Natural killer cell (primary cell): ENCODE results near the gene INHBB. TPM values are rescaled to one million over a fixed set of nuclear protein-coding genes. Genes with fewer than 3 reads are reported as not detected.

Source experiments
- ATAC-seq, 3 donors: fragments of 150-1000 bp in 2 of 3; fragments of 200-7000 bp in 1 of 3; cut with Tn5 transposase; 1 replicate in 1 of 3; 2 replicates in 2 of 3; pipeline ENCODE4 v1.10.0; 2021; ENCODE audit warnings: mild to moderate bottlenecking in 2 of 3, moderate library complexity in 2 of 3
- DNase-seq, 2 donors: peaks; one replicate each; pipeline versions ENCODE4 v3.0.0 to v3.0.0-alpha.2; 2013 to 2021; ENCODE audit warnings: mixed read lengths in 1 of 2
- H3K27ac ChIP-seq: one replicate; pipeline ENCODE4 v1.5.1; 2013; ENCODE audit warnings: mild to moderate bottlenecking, low read length
- H3K27me3 ChIP-seq: one replicate; pipeline ENCODE4 v1.6.1; 2013; ENCODE audit warnings: low read length; ENCODE audit not compliant: control insufficient read depth, insufficient read depth
- H3K36me3 ChIP-seq: one replicate; pipeline ENCODE4 v1.6.1; 2013; ENCODE audit warnings: low read length; ENCODE audit not compliant: control insufficient read depth, insufficient read depth
- H3K4me1 ChIP-seq: one replicate; pipeline ENCODE4 v1.6.1; 2013; ENCODE audit warnings: low read length; ENCODE audit not compliant: control insufficient read depth, insufficient read depth
- H3K4me3 ChIP-seq: one replicate; pipeline ENCODE4 v1.5.1; 2013; ENCODE audit warnings: low read length
- H3K9me3 ChIP-seq: one replicate; pipeline ENCODE4 v1.6.1; 2013; ENCODE audit warnings: low read length; ENCODE audit not compliant: control insufficient read depth, insufficient read depth
- H3K27ac Mint-ChIP-seq, 2 donors: one replicate each; pipeline ENCODE4 v1.8.0; 2022; ENCODE audit warnings: mild to moderate bottlenecking in 2 of 2, mixed read lengths in 2 of 2, moderate library complexity in 1 of 2
- H3K27me3 Mint-ChIP-seq, 2 donors: one replicate each; pipeline ENCODE4 v1.8.0; 2022; ENCODE audit warnings: low read depth in 2 of 2, mixed read lengths in 2 of 2
- H3K36me3 Mint-ChIP-seq: one replicate; pipeline ENCODE4 v1.8.0; 2022; ENCODE audit warnings: mixed read lengths
- H3K4me1 Mint-ChIP-seq, 2 donors: one replicate each; pipeline ENCODE4 v1.8.0; 2022; ENCODE audit warnings: mixed read lengths in 2 of 2
- H3K4me3 Mint-ChIP-seq: one replicate; pipeline ENCODE4 v1.8.0; 2022; ENCODE audit warnings: mild to moderate bottlenecking, moderate library complexity, mixed read lengths
- H3K9me3 Mint-ChIP-seq, 2 donors: one replicate each; pipeline ENCODE4 v1.8.0; 2022; ENCODE audit warnings: mixed read lengths in 2 of 2
- WGBS: methylation state at CpG from one replicate; pipeline ENCODE4 v1.1.7; 2013; ENCODE audit warnings: missing lambda C conversion rate; ENCODE audit not compliant: insufficient coverage; 5-methylcytosine and 5-hydroxymethylcytosine counted together
- intact Hi-C: fragments of 100-400 bp; cut with micrococcal nuclease; formaldehyde crosslinking; loops from one replicate; pipeline ENCODE4 v1.14.2; 2022
- total RNA-seq, 4 donors: library from RNA; stranded (reverse); fragments of 120-200 nt in 1 of 4; gene quantifications; one replicate each; pipeline versions ENCODE4 v1.2.3 to v1.2.4, GENCODE V29; 2013 to 2022
- TF ChIP-seq, protein P1 (sequence below): fragments of 200-600 bp; IDR thresholded peaks from one replicate; pipeline ENCODE4 v1.8.0; 2022; ENCODE audit warnings: antibody characterized with exemption

The INHBB gene
- total RNA-seq, 3 donors from 2014 or later (not counting 1 experiment from before 2014, with no cell fraction given), result 0.07 to 0.10 TPM; not detected in 1

DNA sequence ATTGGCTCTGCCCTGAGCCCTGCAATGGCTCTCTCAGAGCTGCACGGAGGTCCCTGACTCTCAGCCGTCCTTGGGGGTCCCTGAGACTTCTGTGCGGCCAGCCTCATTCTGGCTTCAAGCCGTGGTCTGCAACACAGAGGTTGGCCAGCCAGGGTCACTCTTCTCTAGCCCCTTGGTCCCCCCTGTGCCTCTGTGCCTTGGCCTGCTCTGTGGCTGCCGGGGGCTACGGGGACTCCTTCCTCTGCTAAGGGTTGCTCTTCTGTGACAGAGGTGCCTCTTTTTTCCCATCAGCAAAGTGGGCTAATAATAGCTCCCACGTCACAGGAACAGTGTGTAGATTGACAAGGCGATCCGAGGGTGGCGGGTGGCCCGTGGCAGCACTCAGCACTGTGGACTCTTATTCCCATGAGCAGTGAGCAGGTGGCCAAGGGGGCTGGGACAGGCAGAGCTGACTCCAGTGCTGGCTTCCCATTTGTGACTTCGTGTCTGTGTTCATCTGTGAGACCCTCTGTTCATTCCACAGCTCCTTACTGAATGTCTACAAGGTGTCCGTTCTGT, 19.4 kb downstream of the INHBB start:
- ATAC-seq, result no peak
- H3K4me3 ChIP-seq, result no peak overlapping the region
- TF ChIP-seq, protein P1, sequence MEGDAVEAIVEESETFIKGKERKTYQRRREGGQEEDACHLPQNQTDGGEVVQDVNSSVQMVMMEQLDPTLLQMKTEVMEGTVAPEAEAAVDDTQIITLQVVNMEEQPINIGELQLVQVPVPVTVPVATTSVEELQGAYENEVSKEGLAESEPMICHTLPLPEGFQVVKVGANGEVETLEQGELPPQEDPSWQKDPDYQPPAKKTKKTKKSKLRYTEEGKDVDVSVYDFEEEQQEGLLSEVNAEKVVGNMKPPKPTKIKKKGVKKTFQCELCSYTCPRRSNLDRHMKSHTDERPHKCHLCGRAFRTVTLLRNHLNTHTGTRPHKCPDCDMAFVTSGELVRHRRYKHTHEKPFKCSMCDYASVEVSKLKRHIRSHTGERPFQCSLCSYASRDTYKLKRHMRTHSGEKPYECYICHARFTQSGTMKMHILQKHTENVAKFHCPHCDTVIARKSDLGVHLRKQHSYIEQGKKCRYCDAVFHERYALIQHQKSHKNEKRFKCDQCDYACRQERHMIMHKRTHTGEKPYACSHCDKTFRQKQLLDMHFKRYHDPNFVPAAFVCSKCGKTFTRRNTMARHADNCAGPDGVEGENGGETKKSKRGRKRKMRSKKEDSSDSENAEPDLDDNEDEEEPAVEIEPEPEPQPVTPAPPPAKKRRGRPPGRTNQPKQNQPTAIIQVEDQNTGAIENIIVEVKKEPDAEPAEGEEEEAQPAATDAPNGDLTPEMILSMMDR, result no peak
- no peak overlapping the region for H3K27ac Mint-ChIP-seq
- H3K9me3 Mint-ChIP-seq, result no peaks in the 10 kb centered on the region
- H3K27me3 ChIP-seq, result no peaks in the 10 kb centered on the region
- no peaks in the 10 kb centered on the region for H3K36me3 Mint-ChIP-seq
- no peaks in the 10 kb centered on the region for H3K4me1 Mint-ChIP-seq
- no peak for DNase-seq
- H3K4me1 ChIP-seq, result no peaks in the 10 kb centered on the region
- no peak overlapping the region for H3K27ac ChIP-seq
- intact Hi-C loops, result no loop called here
- no peak overlapping the region for H3K4me3 Mint-ChIP-seq
- H3K9me3 ChIP-seq, result no peaks in the 10 kb centered on the region
- H3K36me3 ChIP-seq, result no peaks in the 10 kb centered on the region
- H3K27me3 Mint-ChIP-seq, result no peaks in the 10 kb centered on the region
- 80% methylated on average over 13 of the region's 13 CpGs for WGBS

DNA sequence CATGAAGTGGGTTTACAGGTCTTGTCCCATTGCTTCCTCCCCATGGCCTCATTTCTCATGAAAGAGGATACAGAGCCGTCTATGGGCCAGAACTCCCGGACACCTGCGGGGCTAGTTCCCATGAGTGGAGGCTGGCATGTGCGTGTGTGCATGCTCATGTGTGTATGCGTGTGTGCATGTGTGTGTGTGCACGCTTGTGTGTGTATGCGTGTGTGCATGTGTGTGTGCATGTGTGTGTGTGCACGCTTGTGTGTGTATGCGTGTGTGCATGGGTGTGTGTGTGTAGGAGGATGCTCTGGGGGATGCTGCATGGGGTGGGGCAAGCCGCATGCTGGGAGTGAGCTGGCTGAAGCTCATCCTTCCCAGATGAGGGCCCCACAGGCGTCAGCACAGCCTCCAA, 20.8 kb downstream of the INHBB start:
- no peaks in the 10 kb centered on the region for H3K27me3 Mint-ChIP-seq
- H3K4me1 Mint-ChIP-seq, result no peaks in the 10 kb centered on the region
- no peaks in the 10 kb centered on the region for H3K4me1 ChIP-seq
- no peaks in the 10 kb centered on the region for H3K9me3 Mint-ChIP-seq
- H3K36me3 ChIP-seq, result no peaks in the 10 kb centered on the region
- H3K9me3 ChIP-seq, result no peaks in the 10 kb centered on the region
- no peaks in the 10 kb centered on the region for H3K36me3 Mint-ChIP-seq
- intact Hi-C loops, result no loop called here
- no peak overlapping the region for H3K4me3 Mint-ChIP-seq
- WGBS, result 86% methylated on average over 11 of the region's 11 CpGs
- no peak for DNase-seq
- TF ChIP-seq, protein P1, result no peak
- no peak for ATAC-seq
- no peak overlapping the region for H3K27ac Mint-ChIP-seq
- no peaks in the 10 kb centered on the region for H3K27me3 ChIP-seq
- no peak overlapping the region for H3K4me3 ChIP-seq
- H3K27ac ChIP-seq, result no peak overlapping the region

DNA sequence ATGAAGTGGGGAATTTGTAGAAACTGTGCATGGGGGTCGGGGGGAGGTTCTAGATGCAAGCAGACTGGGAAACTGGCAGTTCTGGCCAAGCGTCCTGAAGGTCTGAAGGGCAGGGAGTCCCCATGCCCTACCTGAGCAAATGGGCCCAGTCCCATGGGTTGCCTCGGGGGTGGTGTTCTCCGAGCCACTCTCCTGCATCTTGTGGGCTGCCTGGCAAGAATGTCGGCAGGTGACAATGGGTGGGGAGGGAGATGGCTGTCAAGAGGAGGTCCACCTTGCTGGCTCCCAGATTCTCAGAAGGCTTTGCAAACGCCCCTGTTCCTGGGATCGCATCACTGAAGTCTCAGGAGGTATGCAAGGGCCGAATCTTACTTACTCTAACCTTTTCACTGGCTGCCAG, 21.3 kb downstream of the INHBB start:
- no peaks in the 10 kb centered on the region for H3K4me1 ChIP-seq
- H3K4me3 ChIP-seq, result no peak overlapping the region
- DNase-seq (no peak), ATAC-seq (no peak)
- Mint-ChIP-seq H3K36me3 (no peaks in the 10 kb centered on the region), H3K27ac (no peak overlapping the region), H3K9me3 (no peaks in the 10 kb centered on the region), H3K4me1 (no peaks in the 10 kb centered on the region), H3K4me3 (no peak overlapping the region), H3K27me3 (no peaks in the 10 kb centered on the region)
- TF ChIP-seq, protein P1, result no peak
- no peaks in the 10 kb centered on the region for H3K36me3 ChIP-seq
- WGBS, result 73% methylated on average over 8 of the region's 8 CpGs
- no peaks in the 10 kb centered on the region for H3K9me3 ChIP-seq
- no peaks in the 10 kb centered on the region for H3K27me3 ChIP-seq
- intact Hi-C loops, result no loop called here
- H3K27ac ChIP-seq, result no peak overlapping the region

DNA sequence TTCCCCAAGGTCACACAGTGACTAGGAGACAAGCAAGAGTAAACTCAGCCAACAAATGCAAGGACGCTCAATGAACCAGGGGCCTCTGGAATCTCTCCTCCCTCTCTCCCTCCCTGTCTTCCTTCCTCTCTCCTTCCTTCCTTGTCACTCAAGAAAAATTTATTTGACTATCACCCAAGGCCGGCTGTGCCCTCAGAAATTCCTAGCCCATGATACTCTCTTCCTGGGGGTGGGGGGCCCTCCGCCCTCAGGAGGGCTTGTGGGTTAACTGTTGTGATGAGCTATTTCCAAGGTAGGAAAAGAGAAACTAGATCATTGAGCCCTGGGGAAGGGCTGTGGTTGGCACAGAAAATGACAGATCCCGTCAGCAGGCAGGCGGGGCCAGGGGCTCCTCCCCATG, 21.7 kb downstream of the INHBB start:
- H3K4me3 ChIP-seq, result no peak overlapping the region
- H3K9me3 ChIP-seq, result no peaks in the 10 kb centered on the region
- DNase-seq, result no peak
- Mint-ChIP-seq H3K4me1 (no peaks in the 10 kb centered on the region), H3K27ac (no peak overlapping the region), H3K36me3 (no peaks in the 10 kb centered on the region), H3K27me3 (no peaks in the 10 kb centered on the region), H3K4me3 (no peak overlapping the region), H3K9me3 (no peaks in the 10 kb centered on the region)
- intact Hi-C loops, result no loop called here
- no peaks in the 10 kb centered on the region for H3K4me1 ChIP-seq
- H3K27ac ChIP-seq, result no peak overlapping the region
- no peaks in the 10 kb centered on the region for H3K36me3 ChIP-seq
- no peak for ATAC-seq
- TF ChIP-seq, protein P1, result no peak
- no peaks in the 10 kb centered on the region for H3K27me3 ChIP-seq
- 23% methylated on average over 4 of the region's 5 CpGs for WGBS
